GM12801 (cell line): ENCODE data around the gene PRKCQ.

Source experiments
- TF ChIP-seq, protein P1 (sequence below): IDR thresholded peaks from one replicate; pipeline ENCODE4 v1.5.1; 2011; ENCODE audit warnings: control low read depth; ENCODE audit not compliant: insufficient read length; ENCODE audit errors: extremely low read depth

The PRKCQ gene

DNA sequence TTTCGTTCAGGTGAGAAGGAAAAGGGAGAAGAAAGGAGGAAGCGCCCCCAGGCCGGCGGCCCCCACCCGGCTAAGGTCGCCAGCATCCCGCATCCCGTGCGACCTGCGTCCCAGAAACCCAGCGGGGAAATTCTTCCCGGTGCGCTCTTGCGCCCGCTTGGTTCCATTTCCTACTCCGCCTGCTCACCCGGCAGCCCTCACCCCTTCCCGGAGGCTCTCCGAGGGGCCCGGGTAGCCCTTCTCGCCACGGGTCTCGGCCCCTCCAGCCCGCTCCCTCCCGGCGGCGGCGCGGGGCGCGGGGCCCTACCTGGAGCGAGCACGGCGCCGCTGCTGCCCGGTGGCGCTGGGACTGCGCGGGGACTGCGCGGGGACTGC, at the start of gene PRKCQ:
Gene PRKCQ, minus strand, starts transcription at position 373 of the 375 bp plus-strand sequence. CDS start 65,141 bp downstream, outside the sequence.
- TF ChIP-seq, protein P1, sequence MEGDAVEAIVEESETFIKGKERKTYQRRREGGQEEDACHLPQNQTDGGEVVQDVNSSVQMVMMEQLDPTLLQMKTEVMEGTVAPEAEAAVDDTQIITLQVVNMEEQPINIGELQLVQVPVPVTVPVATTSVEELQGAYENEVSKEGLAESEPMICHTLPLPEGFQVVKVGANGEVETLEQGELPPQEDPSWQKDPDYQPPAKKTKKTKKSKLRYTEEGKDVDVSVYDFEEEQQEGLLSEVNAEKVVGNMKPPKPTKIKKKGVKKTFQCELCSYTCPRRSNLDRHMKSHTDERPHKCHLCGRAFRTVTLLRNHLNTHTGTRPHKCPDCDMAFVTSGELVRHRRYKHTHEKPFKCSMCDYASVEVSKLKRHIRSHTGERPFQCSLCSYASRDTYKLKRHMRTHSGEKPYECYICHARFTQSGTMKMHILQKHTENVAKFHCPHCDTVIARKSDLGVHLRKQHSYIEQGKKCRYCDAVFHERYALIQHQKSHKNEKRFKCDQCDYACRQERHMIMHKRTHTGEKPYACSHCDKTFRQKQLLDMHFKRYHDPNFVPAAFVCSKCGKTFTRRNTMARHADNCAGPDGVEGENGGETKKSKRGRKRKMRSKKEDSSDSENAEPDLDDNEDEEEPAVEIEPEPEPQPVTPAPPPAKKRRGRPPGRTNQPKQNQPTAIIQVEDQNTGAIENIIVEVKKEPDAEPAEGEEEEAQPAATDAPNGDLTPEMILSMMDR, result no peak

DNA sequence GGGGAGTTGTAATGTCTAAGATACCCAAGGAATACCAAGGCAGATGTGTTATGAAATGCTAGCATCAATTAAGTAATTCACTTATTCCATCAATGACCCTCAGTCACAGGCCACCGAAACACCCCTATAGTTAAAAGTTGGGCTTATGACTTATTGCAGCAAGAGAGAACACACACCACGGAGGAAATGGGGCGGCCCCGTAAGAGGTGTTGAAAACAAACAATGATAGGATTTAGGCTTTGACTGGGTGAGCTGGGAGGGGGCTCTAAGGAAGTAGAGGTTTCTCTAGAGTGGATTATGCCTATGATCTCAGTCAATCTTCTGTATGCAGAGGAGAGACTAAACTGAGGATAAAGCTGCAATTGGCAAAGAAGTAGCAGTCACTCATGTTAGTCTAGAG, 45.4 kb upstream of the PRKCQ start:
- TF ChIP-seq, protein P1, result no peak

GRCh38 chr10:6624392-6624791, 44.3 kb upstream of the PRKCQ start:
- TF ChIP-seq, protein P1, result no peak

DNA sequence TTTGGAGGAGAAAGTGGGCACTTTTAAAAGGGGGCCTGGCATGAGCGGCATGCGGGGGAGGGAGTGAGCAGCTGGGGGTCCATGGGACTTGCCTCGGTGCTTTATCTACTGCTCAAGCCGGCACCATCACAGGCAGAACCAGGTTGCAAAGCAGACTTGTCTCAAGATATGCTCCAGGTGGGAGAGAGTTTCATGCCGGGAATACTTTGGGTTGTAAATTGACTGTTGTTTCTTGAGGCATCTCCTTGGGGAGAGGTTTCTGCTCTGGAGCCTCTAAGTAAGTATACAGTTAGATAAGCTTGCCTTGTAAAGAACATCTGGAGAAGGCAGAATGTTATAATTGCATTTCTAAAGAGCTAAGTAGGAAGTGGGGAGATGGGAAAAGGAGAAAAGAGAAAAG, 42.8 kb upstream of the PRKCQ start:
- TF ChIP-seq, protein P1, result no peak

DNA sequence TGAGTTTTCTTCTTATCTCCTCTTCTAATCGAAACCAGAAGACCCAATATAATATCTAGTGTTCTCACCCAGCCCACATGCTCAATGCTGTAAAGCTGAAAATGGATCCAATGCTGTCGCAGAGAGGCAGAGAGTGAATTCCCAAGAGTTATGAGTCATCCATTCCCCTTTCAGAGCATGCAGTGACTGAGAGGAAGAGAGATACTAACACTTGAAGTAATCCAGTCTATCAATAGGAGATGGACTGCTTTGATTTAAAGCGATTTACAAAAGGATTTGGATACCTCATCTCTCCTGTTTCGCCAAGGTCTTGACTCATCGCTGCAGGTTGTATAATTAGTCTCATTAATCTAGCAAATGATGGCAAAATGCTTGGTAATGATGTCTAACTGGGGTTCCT, 41.5 kb upstream of the PRKCQ start:
- TF ChIP-seq, protein P1, result no peak

- TF ChIP-seq, protein P1, result no peak
Measured at GRCh38 chr10:6619660-6620059, 39.6 kb upstream of the PRKCQ start.

- TF ChIP-seq, protein P1, result no peak
Measured at GRCh38 chr10:6618340-6618739, 38.3 kb upstream of the PRKCQ start.

DNA sequence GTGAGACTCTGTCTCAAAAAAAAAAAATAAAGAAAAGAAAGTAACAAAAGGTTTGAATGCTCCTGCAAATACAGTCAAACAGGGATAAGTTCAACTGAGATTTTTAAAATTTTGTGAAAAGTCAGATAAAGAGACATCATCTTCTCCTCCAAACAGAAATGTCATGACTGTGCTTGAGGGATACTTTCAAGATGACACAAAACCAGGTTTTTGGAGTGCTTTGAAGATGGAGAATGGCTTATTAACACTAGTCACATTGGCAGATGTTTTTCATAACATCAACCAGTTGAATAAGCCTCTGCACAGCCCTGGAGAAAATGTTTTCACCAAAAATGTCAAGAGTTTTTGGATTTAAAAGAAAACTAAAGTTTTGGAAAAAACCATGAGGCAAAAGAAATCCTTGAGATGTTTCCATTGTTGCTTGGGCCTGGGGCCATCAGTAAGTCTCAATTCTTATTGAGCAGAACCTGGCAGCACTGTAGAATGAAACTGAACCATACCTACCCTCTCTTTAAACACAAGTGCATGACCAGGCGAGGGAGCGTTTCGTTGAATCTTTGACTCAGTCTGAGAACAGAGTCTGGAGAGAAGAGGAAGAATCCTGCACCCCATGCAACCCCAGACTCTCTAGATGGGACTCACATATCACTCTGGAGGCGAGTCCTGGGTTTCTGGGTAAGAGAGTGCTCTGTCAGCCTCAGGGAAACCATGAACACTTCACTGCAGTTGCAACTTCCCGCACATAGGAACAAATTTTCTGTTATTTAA, 37.4 kb upstream of the PRKCQ start:
- TF ChIP-seq, protein P1, result no peak
